NOMO-1 treated with dmso at 0.1 percent for 144 hours (cell line): ENCODE data around the gene POLR2C.

Experiments used
- DNase-seq: peaks from one replicate; lab custom pipeline; 2025; ENCODE audit not compliant: unreplicated experiment; lab: John Stamatoyannopoulos, UW

The POLR2C gene

GRCh38 chr16:57500578-57501111, 38.2 kb downstream of the POLR2C start:
- DNase-seq = no peak

- no peak for DNase-seq
These were observed 39.0 kb downstream of the POLR2C start for GRCh38 chr16:57501492-57501891.

GRCh38 chr16:57502048-57502775, 39.7 kb downstream of the POLR2C start:
- DNase-seq = no peak

GRCh38 chr16:57503366-57503765, 40.9 kb downstream of the POLR2C start:
- no peak for DNase-seq

- no peak for DNase-seq
These were observed 41.5 kb downstream of the POLR2C start for GRCh38 chr16:57504001-57504400.

GRCh38 chr16:57504491-57504890, 42.0 kb downstream of the POLR2C start:
- DNase-seq = no peak

GRCh38 chr16:57505169-57505568, 42.7 kb downstream of the POLR2C start:
- DNase-seq = no peak

- DNase-seq = no peak
These were observed 44.9 kb downstream of the POLR2C start for GRCh38 chr16:57507136-57508034.

GRCh38 chr16:57508035-57508425, 45.6 kb downstream of the POLR2C start:
- DNase-seq = no peak

- no peak for DNase-seq
These were observed 46.9 kb downstream of the POLR2C start for GRCh38 chr16:57509231-57509923.

- no peak for DNase-seq
These were observed 47.8 kb downstream of the POLR2C start for GRCh38 chr16:57510016-57510871.

- no peak for DNase-seq
These were observed 50.0 kb downstream of the POLR2C start for GRCh38 chr16:57512296-57513001.

- DNase-seq = no peak
These were observed 51.1 kb downstream of the POLR2C start for GRCh38 chr16:57513371-57514102.

- DNase-seq = no peak
These were observed 51.9 kb downstream of the POLR2C start for GRCh38 chr16:57514371-57514770.

- DNase-seq = no peak
These were observed 52.5 kb downstream of the POLR2C start for GRCh38 chr16:57514791-57515600.

GRCh38 chr16:57516176-57516725, 53.8 kb downstream of the POLR2C start:
- DNase-seq = no peak

GRCh38 chr16:57516773-57517172, 54.3 kb downstream of the POLR2C start:
- DNase-seq = no peak
